ENCODE measurements around the gene MTARC2.

The MTARC2 gene

GRCh38 chr1:220754212-220754917, 6.2 kb downstream of the MTARC2 start:
- no peak overlapping the region for H3K4me3 ChIP-seq (ENCODE audit: severe bottlenecking)
- no peak for TF ChIP-seq CTCF (IDR thresholded peaks at IDR 0.05; ENCODE audit: poor library complexity, severe bottlenecking)
- H3K27ac ChIP-seq (ENCODE audit: poor library complexity, severe bottlenecking): no peak overlapping the region
- no peaks in the 10 kb centered on the region for H3K9me3 ChIP-seq (ENCODE audit: severe bottlenecking)
- no peaks in the 10 kb centered on the region for H3K27me3 ChIP-seq (ENCODE audit: insufficient read depth, poor library complexity, severe bottlenecking)
- no peaks in the 10 kb centered on the region for H3K4me1 ChIP-seq (ENCODE audit: insufficient read depth, poor library complexity, severe bottlenecking)
- no peaks in the 10 kb centered on the region for H3K36me3 ChIP-seq (ENCODE audit: low read depth)
- DNase-seq (ENCODE audit: low spot score): no peak
- no peak for ATAC-seq (ENCODE audit: low read depth)

- DNase-seq (ENCODE audit: low spot score) (no peak), ATAC-seq (ENCODE audit: low read depth) (no peak)
- Histone ChIP-seq H3K9me3 (ENCODE audit: severe bottlenecking) (no peaks in the 10 kb centered on the region), H3K4me3 (ENCODE audit: severe bottlenecking) (no peak overlapping the region), H3K36me3 (ENCODE audit: low read depth) (no peaks in the 10 kb centered on the region), H3K27me3 (ENCODE audit: insufficient read depth, poor library complexity, severe bottlenecking) (no peaks in the 10 kb centered on the region), H3K4me1 (ENCODE audit: insufficient read depth, poor library complexity, severe bottlenecking) (no peaks in the 10 kb centered on the region), H3K27ac (ENCODE audit: poor library complexity, severe bottlenecking) (no peak overlapping the region)
- no peak for TF ChIP-seq CTCF (IDR thresholded peaks at IDR 0.05; ENCODE audit: poor library complexity, severe bottlenecking)
Measured at GRCh38 chr1:220754918-220755295, 6.8 kb downstream of the MTARC2 start.

GRCh38 chr1:220755309-220755708, 7.2 kb downstream of the MTARC2 start:
- DNase-seq (ENCODE audit: low spot score): no peak
- Histone ChIP-seq H3K4me1 (ENCODE audit: insufficient read depth, poor library complexity, severe bottlenecking) (no peaks in the 10 kb centered on the region), H3K4me3 (ENCODE audit: severe bottlenecking) (no peak overlapping the region), H3K27ac (ENCODE audit: poor library complexity, severe bottlenecking) (no peak overlapping the region), H3K27me3 (ENCODE audit: insufficient read depth, poor library complexity, severe bottlenecking) (no peaks in the 10 kb centered on the region), H3K36me3 (ENCODE audit: low read depth) (no peaks in the 10 kb centered on the region), H3K9me3 (ENCODE audit: severe bottlenecking) (no peaks in the 10 kb centered on the region)
- TF ChIP-seq CTCF (IDR thresholded peaks at IDR 0.05; ENCODE audit: poor library complexity, severe bottlenecking): no peak
- ATAC-seq (ENCODE audit: low read depth): no peak

DNA sequence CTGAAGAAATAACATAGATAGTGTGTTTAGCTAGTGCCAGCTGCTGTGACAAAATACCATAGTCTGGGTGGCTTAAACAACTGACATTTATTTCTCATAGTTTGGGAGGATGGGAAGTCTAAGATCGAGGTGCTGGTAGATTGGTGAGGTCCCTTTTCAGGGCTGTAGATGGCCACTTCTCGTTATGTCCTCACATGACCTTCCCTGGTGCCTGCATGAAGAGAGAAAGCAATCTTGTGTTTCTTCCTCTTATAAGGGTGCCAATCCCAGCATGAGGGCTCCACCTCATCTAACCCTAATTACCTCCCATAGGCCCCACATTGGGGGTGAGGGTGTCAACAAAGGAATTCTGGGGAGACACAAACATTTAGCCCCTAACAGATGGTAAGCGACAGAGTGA, 9.3 kb downstream of the MTARC2 start:
- Histone ChIP-seq H3K9me3 (ENCODE audit: severe bottlenecking) (no peaks in the 10 kb centered on the region), H3K27ac (ENCODE audit: poor library complexity, severe bottlenecking) (no peak overlapping the region), H3K4me1 (ENCODE audit: insufficient read depth, poor library complexity, severe bottlenecking) (no peaks in the 10 kb centered on the region), H3K36me3 (ENCODE audit: low read depth) (no peaks in the 10 kb centered on the region), H3K27me3 (ENCODE audit: insufficient read depth, poor library complexity, severe bottlenecking) (no peaks in the 10 kb centered on the region), H3K4me3 (ENCODE audit: severe bottlenecking) (no peak overlapping the region)
- ATAC-seq (ENCODE audit: low read depth) (no peak), DNase-seq (ENCODE audit: low spot score) (no peak)
- TF ChIP-seq CTCF (IDR thresholded peaks at IDR 0.05; ENCODE audit: poor library complexity, severe bottlenecking): no peak

DNA sequence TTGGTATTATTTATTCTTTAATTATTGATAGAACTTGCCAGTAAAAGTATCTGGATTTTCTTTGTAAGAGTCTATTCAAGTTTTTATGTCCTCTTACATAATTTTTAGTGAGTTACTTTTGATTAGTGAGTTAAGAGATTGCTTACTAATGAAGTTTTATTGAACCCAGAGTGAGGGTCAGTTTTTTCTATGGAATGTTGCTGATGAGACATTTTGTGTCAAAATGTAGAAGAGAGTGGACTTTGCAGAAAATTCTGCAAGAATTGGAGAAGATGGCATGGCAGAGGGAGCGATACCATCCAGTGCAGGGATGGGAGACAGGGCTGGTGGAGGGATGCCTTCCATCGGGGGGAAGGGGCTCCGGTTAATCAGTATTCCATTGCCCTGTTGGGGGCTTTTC, 11.0 kb downstream of the MTARC2 start:
- ATAC-seq (ENCODE audit: low read depth): no peak
- Histone ChIP-seq H3K27ac (ENCODE audit: poor library complexity, severe bottlenecking) (no peak overlapping the region), H3K4me3 (ENCODE audit: severe bottlenecking) (no peak overlapping the region), H3K27me3 (ENCODE audit: insufficient read depth, poor library complexity, severe bottlenecking) (no peaks in the 10 kb centered on the region), H3K4me1 (ENCODE audit: insufficient read depth, poor library complexity, severe bottlenecking) (no peaks in the 10 kb centered on the region), H3K36me3 (ENCODE audit: low read depth) (no peaks in the 10 kb centered on the region), H3K9me3 (ENCODE audit: severe bottlenecking) (no peaks in the 10 kb centered on the region)
- no peak for TF ChIP-seq CTCF (IDR thresholded peaks at IDR 0.05; ENCODE audit: poor library complexity, severe bottlenecking)
- no peak for DNase-seq (ENCODE audit: low spot score)
